ENCODE measurements around the gene TRPV4.

The TRPV4 gene

GRCh38 chr12:109775172-109775881 lies 57.9 kb downstream of the TRPV4 start:
- peak; percentile 84 for DNase-seq

GRCh38 chr12:109773384-109774011 lies 59.7 kb downstream of the TRPV4 start:
- peak; percentile 32 for DNase-seq

DNA sequence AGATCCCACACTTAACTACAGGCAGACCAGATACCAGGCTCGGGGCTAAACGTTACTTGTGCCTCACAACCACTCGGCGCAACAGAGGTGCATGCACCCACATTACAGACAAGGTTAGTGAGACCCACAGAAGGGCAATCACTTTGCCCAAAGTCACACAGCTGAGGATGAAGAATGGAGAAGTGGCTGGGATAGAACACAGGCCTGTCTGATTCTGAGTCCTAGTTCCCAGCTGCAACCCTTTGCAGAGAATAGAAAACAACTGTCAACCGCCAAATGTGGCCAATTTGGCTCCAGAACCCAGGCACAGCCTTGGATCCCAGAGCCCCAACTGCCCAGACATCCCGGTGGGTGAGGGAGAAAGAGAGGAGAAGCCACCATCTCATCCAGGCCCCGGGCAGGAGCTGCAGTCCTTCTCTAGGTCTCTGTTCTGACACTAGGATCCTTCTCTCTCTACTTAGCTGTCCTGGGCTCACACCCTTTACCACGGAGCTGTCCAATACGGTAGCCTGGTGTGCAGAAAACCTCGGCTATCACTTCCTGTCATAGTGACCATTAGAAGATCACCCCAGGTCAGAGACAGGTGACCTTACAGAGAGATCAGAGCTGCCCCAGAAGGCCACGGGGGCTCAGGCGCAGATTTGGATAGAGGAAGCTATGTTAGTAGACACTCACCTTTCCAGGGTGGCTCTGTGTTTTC lies 60.4 kb downstream of the TRPV4 start:
- DNase-seq: no peak

DNA sequence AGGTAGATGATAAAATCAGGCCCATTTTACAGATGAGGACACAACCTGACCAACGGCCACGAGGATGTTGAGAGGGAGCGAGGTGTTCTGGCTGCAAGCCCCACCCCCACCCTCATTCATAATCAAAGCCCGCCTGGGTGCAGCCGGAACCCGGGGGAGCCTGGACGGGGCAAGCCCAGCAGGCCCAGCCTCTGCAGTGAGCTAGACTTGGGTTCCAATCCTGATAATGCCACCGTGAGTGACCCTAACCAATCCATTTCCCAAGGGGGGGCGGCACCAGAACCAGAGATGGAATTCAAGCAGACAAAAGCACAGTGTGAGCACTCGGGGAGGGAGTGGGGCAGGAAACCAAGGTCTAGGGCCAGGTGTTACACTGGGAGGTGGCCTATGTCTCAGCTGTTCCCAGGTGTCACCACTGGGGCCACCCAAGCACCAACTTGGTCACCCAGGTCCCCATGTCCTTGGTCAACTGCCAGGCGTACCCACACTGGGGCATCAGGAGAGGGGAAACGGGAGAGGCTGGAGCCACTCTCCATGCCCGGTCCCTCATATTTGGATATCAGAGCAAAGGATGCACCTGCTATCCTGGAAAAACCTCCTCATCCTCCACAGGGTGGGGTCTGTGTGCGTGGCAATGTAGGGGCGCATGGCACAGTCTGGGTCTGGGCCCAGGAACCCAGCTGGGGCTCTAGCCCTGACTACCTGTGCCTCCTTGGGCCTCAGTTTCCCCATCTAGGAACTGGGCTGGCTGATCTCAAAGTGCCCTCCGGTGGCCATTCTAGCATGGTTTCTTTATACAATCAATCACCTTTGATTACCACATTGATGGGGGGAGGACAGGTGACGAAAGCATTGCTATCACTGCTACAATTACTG lies 61.2 kb downstream of the TRPV4 start:
- DNase-seq: no peak

- no peak for DNase-seq
Measured at GRCh38 chr12:109770861-109771670, 62.1 kb downstream of the TRPV4 start.

GRCh38 chr12:109770104-109770860 lies 62.9 kb downstream of the TRPV4 start:
- no peak for DNase-seq

DNA sequence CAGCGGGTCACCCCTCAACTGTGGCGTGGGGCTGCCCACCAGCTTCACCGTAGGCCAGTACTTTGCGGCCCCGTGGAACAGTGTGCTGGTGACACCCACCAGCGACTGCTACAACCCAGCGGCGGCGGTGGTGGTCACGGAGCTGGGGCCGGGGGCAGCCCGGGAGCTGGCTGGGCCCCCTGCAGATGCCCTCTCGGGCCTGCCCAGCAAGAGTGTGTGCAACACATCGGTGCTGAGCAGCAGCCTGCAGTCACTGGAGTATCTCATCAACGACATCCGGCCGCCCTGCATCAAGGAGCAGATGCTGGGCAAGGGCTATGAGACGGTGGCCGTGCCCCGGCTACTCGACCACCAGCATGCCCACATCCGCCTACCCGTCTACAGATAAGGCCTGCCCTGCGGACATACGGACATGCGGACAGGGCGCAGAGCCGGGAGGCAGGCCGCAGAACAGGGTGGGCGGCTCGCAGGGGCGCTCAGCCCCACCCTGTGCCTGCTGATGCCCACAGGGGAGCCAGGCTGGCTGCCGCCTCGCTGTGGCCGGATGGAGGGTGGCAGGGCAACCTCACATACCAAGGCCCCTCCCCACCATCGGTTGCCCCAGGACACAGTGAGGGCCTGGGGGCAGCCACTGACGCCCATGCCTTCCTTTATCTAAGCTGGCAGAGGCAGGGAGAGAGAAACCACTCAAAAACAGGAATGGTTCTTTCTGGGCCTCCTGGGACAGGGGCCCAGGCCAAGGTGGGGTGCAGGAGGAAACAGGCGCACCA lies 64.1 kb downstream of the TRPV4 start:
- no peak for DNase-seq

GRCh38 chr12:109767991-109768900 lies 65.0 kb downstream of the TRPV4 start:
- no peak for DNase-seq

DNA sequence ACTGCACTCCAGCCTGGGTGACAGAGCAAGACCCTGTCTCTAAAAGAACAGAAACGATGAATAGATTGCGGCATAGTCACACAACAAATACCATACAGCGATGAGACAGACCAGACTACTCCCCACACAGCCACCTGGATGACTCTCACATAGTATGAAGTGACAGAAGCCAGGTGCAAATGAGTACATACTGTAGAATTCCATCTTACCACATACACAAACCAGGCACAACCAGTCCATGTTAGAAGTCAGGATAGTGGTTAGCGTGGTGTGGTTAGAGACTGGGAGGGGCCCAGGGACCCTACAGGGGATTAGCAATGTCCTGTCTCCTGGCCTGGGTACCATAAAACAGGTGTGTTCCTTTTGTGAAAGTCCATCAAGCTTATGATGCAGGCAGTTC lies 65.7 kb downstream of the TRPV4 start:
- no peak for DNase-seq

- DNase-seq: no peak
Measured at GRCh38 chr12:109766251-109766778, 66.9 kb downstream of the TRPV4 start.

DNA sequence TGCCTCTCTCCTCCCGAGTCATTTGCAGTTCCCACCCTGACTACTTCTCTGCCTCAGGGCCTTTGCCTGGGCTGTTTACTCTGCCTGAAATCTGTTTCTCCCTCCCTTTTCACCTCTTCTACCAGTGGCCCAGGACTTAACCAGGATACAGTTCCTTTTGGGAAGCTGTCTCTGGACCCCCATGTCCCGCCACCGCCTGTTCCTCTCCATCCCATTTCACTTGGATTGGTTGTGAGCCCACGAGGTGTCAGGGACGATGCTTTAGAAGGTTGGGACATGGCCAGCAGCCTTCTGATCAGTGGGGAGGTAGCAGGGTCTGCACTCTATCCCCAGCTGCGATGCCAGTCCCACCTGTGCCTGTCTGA lies 67.8 kb downstream of the TRPV4 start:
- DNase-seq: no peak

DNA sequence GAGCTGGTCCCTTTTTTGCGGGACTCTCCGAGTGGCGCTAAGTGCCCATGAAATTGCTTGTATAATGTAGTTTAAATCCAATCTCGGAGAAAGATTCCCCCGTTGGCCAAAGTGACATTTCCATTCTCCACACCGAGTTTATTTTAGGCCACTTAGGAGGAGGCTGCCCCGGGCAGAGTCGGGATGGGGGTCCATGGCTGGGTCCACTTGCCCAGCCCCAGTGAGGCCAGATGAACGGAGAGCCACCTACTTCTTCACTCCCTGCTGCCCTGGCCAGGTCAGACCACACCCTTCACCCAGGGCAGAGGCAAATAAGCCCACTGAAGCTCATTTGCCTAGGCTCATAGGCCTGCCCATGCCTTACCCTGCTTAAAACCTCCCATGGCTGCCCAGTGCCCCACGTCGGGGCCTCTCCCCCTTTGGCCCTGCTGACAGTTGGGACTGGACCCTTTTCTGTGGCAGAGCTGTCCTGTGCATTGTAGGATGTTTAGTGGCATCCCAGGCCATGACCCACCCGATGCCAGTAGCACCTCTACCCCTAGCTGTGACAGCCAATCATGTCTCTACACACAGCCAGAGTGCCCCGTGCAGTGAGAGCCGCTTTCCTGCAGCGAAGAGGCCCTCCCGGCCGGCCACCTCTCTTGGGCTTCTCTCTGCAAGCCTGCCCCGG lies 68.3 kb downstream of the TRPV4 start:
- no peak for DNase-seq

GRCh38 chr12:109764123-109764522 lies 69.1 kb downstream of the TRPV4 start:
- DNase-seq: peak; percentile 55

DNA sequence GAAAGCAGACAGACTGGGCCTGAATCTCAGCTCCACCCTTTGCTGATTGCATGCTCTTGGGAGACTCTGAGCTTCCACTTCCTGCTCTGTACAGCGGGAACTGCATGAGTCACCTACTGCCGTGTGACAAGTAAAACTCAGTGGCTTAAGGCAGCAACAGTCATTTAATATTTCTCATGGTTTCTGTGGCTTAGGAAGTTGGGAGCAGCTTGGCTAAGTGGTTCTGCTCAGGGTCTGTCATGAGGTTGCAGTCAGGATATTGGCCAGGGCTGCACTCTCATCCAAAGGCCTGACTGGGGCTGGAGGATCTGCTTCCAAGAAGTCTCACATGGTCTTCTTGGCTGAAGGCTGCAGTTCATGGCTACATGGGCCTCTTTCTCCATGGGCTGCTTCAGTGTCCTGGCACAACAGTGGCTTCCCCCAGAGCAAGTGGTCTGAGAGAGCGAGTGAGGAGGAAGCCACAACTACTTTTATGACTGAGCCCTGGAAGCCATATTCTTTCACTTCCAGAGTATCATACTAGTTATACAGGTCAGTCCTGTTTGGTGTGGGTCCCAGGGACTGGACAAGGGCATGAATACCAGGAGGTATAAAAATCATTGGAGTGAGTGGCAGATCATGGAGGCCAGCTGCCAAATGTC lies 69.9 kb downstream of the TRPV4 start:
- peak; percentile 42 for DNase-seq

- DNase-seq: no peak
Measured at GRCh38 chr12:109762673-109763191, 70.5 kb downstream of the TRPV4 start.

DNA sequence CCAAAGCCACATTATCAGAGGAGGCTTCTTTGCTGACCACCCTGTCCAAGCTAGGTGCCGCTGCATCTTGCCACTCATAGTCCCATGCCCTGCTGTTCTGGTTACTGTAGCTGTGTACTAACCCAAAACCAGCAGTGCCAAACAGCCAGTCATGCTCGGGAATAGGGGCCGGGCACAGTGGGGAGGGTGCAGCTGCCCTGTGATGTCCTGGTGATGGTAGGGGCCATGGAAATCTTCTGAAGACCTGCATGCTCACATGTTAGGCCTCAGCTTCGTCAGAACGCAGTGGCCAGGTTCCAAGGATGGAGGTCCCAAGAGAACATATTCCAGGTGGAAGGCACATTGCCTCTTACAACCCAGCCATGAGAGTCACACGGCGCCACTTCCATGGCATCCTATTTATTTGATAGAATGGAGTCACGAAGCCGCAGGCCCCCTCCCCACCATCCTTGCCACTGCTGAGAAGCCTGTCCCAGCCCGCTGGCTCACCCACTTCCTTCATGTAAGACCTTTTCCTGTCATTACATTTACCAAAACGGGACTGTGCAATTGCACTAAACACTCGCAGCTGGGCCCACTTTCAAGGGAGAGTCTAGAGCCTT lies 71.0 kb downstream of the TRPV4 start:
- DNase-seq: no peak

Data from hematopoietic multipotent progenitor cell treated with erythropoietin and hydrocortisone succinate and interleukin-3 and kit ligand, for 4 days (in vitro differentiated cells).